HFFc6 (cell line): ENCODE results near the gene HCRT. TPM values are rescaled to one million over a fixed set of nuclear protein-coding genes. Genes with fewer than 3 reads are reported as not detected.

ENCODE experiments used
- DNase-seq: peaks from one replicate; pipeline ENCODE4 v3.0.0-alpha.2; 2018
- H3K27ac Mint-ChIP-seq: 2 replicates; pipeline ENCODE4 v1.8.0; 2020; ENCODE audit warnings: mild to moderate bottlenecking, mixed read lengths
- H3K27me3 Mint-ChIP-seq: 2 replicates; pipeline ENCODE4 v1.8.0; 2021; ENCODE audit warnings: mild to moderate bottlenecking, moderate library complexity, mixed read lengths; ENCODE audit not compliant: insufficient read depth
- H3K36me3 Mint-ChIP-seq: 2 replicates; pipeline ENCODE4 v1.8.0; 2021; ENCODE audit warnings: low read depth, mixed read lengths
- H3K4me1 Mint-ChIP-seq: 2 replicates; pipeline ENCODE4 v1.8.0; 2020; ENCODE audit warnings: low read depth, mixed read lengths
- H3K4me3 Mint-ChIP-seq: 2 replicates; pipeline ENCODE4 v1.8.0; 2020; ENCODE audit warnings: mild to moderate bottlenecking, moderate library complexity, mixed read lengths
- H3K9me3 Mint-ChIP-seq: 2 replicates; pipeline ENCODE4 v1.8.0; 2020; ENCODE audit warnings: mild to moderate bottlenecking, mixed read lengths
- total RNA-seq, 6 experiments: library from RNA; stranded (reverse); fragmentation: NEBNext Ultra II Directional; extraction: Animal tissue kit (Norgen Biotek cat#: 25700); gene quantifications; 2 replicates in 1 of 6; 3 replicates in 5 of 6; pipeline ENCODE4 v1.2.3, GENCODE V29; 2021
- TF ChIP-seq, protein P1 (sequence below): fragments of 200-600 bp; sonication (generic); IDR thresholded peaks from 2 replicates; pipeline ENCODE4 v1.5.0; 2021; ENCODE audit warnings: antibody characterized with exemption, mild to moderate bottlenecking

The HCRT gene
- total RNA-seq, 6 experiments from 2014 or later, result not detected

- no peak overlapping the region for H3K4me3 Mint-ChIP-seq
- no peaks in the 10 kb centered on the region for H3K36me3 Mint-ChIP-seq
- no peak for DNase-seq
- H3K9me3 Mint-ChIP-seq, result no peaks in the 10 kb centered on the region
- peaks cover 20% of the 10 kb centered on the region for H3K27me3 Mint-ChIP-seq
- peaks cover 22% of the 10 kb centered on the region for H3K4me1 Mint-ChIP-seq
- H3K27ac Mint-ChIP-seq, result no peak overlapping the region
- TF ChIP-seq, protein P1, sequence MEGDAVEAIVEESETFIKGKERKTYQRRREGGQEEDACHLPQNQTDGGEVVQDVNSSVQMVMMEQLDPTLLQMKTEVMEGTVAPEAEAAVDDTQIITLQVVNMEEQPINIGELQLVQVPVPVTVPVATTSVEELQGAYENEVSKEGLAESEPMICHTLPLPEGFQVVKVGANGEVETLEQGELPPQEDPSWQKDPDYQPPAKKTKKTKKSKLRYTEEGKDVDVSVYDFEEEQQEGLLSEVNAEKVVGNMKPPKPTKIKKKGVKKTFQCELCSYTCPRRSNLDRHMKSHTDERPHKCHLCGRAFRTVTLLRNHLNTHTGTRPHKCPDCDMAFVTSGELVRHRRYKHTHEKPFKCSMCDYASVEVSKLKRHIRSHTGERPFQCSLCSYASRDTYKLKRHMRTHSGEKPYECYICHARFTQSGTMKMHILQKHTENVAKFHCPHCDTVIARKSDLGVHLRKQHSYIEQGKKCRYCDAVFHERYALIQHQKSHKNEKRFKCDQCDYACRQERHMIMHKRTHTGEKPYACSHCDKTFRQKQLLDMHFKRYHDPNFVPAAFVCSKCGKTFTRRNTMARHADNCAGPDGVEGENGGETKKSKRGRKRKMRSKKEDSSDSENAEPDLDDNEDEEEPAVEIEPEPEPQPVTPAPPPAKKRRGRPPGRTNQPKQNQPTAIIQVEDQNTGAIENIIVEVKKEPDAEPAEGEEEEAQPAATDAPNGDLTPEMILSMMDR, result no peak
Observed at GRCh38 chr17:42179911-42180410, 5.3 kb downstream of the HCRT start.

DNA sequence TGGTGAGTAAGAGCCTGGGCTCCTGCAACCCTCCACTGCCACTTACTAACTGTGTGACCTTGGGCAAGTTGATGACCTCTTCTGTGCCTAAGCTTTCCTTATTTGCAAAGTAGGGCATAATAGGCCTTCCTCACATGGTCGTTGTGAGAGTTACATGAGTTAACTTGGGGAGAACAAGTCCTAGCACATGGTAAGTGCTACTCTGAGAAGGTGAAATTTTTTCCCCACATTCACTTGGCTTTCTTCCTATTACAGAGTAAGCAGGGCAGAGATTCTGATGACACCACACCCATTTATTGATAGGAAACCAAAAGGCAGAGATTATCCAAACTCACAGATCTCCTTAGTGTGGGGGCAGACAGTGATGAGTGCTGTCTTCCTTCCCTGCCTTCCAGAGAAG is 5.9 kb downstream of the HCRT start:
- Mint-ChIP-seq H3K4me1 (peaks cover 16% of the 10 kb centered on the region), H3K27ac (no peak overlapping the region), H3K27me3 (peaks cover 25% of the 10 kb centered on the region), H3K9me3 (no peaks in the 10 kb centered on the region), H3K4me3 (no peak overlapping the region), H3K36me3 (no peaks in the 10 kb centered on the region)
- TF ChIP-seq, protein P1, result no peak
- no peak for DNase-seq

DNA sequence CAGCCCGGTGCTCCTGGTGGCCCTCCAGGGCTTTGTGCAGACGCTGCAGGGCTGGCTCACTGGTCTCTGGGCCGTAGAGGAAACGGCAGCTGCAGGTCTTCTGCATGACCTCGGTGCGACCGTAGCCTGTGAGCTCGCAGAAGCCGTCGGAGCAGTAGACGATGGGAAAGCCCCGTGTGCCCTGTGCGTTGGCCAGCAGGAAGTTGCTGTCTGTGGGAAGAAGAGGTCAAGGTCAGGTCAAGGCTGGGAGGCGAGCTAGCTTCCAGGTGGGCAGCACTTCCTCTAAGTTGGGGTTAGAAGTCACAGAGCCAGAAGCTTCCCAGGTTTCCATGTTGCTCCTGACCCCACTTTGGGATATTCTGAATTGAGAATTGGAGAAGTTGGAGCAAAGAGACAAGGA is 6.4 kb downstream of the HCRT start:
- no peaks in the 10 kb centered on the region for H3K36me3 Mint-ChIP-seq
- no peak for DNase-seq
- no peaks in the 10 kb centered on the region for H3K9me3 Mint-ChIP-seq
- no peak overlapping the region for H3K4me3 Mint-ChIP-seq
- peaks cover 11% of the 10 kb centered on the region for H3K4me1 Mint-ChIP-seq
- H3K27ac Mint-ChIP-seq, result no peak overlapping the region
- H3K27me3 Mint-ChIP-seq, result peaks cover 30% of the 10 kb centered on the region
- TF ChIP-seq, protein P1, result no peak

DNA sequence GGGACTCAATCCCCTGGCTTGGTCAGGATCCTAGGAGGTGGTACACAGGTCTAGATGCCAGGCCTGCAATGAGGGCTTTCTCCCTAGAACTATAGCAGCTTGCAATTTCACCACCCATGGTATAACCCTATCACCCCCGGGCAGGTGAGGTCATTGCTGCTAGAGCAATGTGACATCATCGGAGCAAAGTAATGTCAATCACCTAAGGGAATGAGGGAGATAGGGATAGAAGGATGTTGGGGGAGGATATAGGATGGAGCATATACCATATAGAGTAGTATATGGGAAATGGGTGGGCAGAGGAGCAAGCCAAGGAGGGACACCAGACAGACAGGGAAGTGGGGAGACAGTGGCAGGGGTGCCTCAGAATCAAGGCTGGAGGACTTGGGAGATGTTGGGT is 7.6 kb downstream of the HCRT start:
- Mint-ChIP-seq H3K27ac (no peak overlapping the region), H3K4me3 (no peak overlapping the region), H3K9me3 (no peaks in the 10 kb centered on the region), H3K4me1 (no peaks in the 10 kb centered on the region), H3K36me3 (no peaks in the 10 kb centered on the region), H3K27me3 (peaks cover 38% of the 10 kb centered on the region)
- TF ChIP-seq, protein P1, result no peak
- no peak for DNase-seq

DNA sequence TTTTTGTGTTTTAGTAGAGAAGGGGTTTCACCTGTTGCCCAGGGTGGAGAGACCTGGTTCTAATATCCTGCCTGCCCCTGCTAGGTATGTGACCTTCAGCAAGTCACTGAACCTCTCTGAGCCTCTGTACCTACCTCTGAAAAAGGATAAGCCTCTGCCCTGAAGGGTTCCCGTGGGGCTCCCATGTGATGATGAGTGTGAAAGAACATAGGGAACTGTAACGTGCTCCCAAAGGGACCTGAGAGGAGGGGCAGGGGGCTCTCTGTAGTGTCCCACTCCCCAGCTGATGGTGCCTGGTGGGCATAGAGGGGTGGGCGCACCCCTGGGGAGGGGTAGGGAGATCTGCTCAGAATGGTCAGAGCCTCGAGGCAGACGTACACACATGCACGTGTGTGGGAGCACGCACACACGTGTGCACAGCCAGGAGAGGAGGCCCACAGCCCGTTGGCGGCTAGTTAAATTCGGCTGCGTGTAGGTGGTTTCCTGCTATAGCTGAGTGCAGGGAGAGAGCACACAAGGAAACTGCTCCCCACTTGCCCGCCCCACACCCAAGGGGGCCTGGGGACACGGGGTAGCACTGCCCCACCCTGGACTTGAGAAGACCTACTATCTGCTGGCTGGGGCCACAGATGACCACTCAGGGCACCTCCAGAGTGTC is 11.0 kb downstream of the HCRT start:
- no peaks in the 10 kb centered on the region for H3K36me3 Mint-ChIP-seq
- TF ChIP-seq, protein P1, result no peak
- no peak overlapping the region for H3K27ac Mint-ChIP-seq
- H3K27me3 Mint-ChIP-seq, result peaks cover 51% of the 10 kb centered on the region
- no peak overlapping the region for H3K4me3 Mint-ChIP-seq
- no peak for DNase-seq
- H3K9me3 Mint-ChIP-seq, result no peaks in the 10 kb centered on the region
- H3K4me1 Mint-ChIP-seq, result no peaks in the 10 kb centered on the region
